Endothelial cell (in vitro differentiated cells): ENCODE data around the gene KMT5C. TPM values are rescaled to one million over a fixed set of nuclear protein-coding genes. Genes with fewer than 3 reads are reported as not detected.
A peak's percentile ranks its signal among the peaks of the same experiment; 100 is the strongest.

Experiments used
- DNase-seq: peaks from one replicate; pipeline ENCODE4 v3.0.0; 2021; ENCODE audit warnings: low spot score
- H3K27ac Mint-ChIP-seq: one replicate; pipeline ENCODE4 v1.8.0; 2021; ENCODE audit warnings: mixed read lengths, inconsistent platforms; ENCODE audit not compliant: unreplicated experiment
- H3K27me3 Mint-ChIP-seq: one replicate; pipeline ENCODE4 v1.8.0; 2021; ENCODE audit warnings: mild to moderate bottlenecking, moderate library complexity, mixed read lengths, inconsistent platforms; ENCODE audit not compliant: unreplicated experiment
- H3K36me3 Mint-ChIP-seq: one replicate; pipeline ENCODE4 v1.8.0; 2021; ENCODE audit warnings: mild to moderate bottlenecking, low read depth, mixed read lengths, inconsistent platforms; ENCODE audit not compliant: unreplicated experiment
- H3K4me1 Mint-ChIP-seq: one replicate; pipeline ENCODE4 v1.8.0; 2021; ENCODE audit warnings: mild to moderate bottlenecking, mixed read lengths, inconsistent platforms; ENCODE audit not compliant: unreplicated experiment
- H3K4me3 Mint-ChIP-seq: one replicate; pipeline ENCODE4 v1.8.0; 2021; ENCODE audit warnings: mild to moderate bottlenecking, mixed read lengths, inconsistent platforms; ENCODE audit not compliant: unreplicated experiment
- H3K9me3 Mint-ChIP-seq: one replicate; pipeline ENCODE4 v1.8.0; 2021; ENCODE audit warnings: mixed read lengths, inconsistent platforms; ENCODE audit not compliant: unreplicated experiment
- CTCF ChIP-seq: fragments of 200-600 bp; sonication (generic); IDR thresholded peaks from one replicate; pipeline ENCODE4 v1.5.0; 2021; ENCODE audit warnings: antibody characterized with exemption; ENCODE audit not compliant: unreplicated experiment
- total RNA-seq: library from RNA; stranded (reverse); fragmentation: NEBNext Ultra II Directional; extraction: Animal tissue kit (Norgen Biotek cat#: 25700); gene quantifications from one replicate; pipeline ENCODE4 v1.2.1, GENCODE V29; 2021; ENCODE audit not compliant: unreplicated experiment

The KMT5C gene
- total RNA-seq, 1 donor from 2014 or later = 18.4 TPM

- Mint-ChIP-seq H3K4me1 (peaks cover 9% of the 10 kb centered on the region), H3K36me3 (peaks cover 32% of the 10 kb centered on the region)
Observed at GRCh38 chr19:55305491-55305890, 34.2 kb upstream of the KMT5C start.

GRCh38 chr19:55305983-55306562, 33.6 kb upstream of the KMT5C start:
- peak; percentile 32 for DNase-seq
- Mint-ChIP-seq H3K27me3 (peaks cover 15% of the 10 kb centered on the region), H3K36me3 (peaks cover 32% of the 10 kb centered on the region), H3K4me3 (peak overlapping the region; percentile 69), H3K4me1 (peaks cover 9% of the 10 kb centered on the region), H3K27ac (peak overlapping the region; percentile 87), H3K9me3 (no peaks in the 10 kb centered on the region)
- no peak for TF ChIP-seq CTCF

More at GRCh38 chr19:55305491-55305890, 34.2 kb upstream of the KMT5C start:
- H3K27ac Mint-ChIP-seq = peak overlapping the region; percentile 87
- peaks cover 15% of the 10 kb centered on the region for H3K27me3 Mint-ChIP-seq
- peak; percentile 60 for DNase-seq
- no peaks in the 10 kb centered on the region for H3K9me3 Mint-ChIP-seq
- H3K4me3 Mint-ChIP-seq = no peak overlapping the region
- TF ChIP-seq CTCF = no peak

- Mint-ChIP-seq H3K4me3 (peak overlapping the region; percentile 76), H3K4me1 (peaks cover 9% of the 10 kb centered on the region), H3K27ac (peak overlapping the region; percentile 12), H3K9me3 (no peaks in the 10 kb centered on the region), H3K36me3 (peaks cover 32% of the 10 kb centered on the region), H3K27me3 (peaks cover 15% of the 10 kb centered on the region)
- DNase-seq = no peak
- TF ChIP-seq CTCF = no peak
Observed at GRCh38 chr19:55306712-55307111, 33.0 kb upstream of the KMT5C start.

GRCh38 chr19:55308281-55308680, 31.4 kb upstream of the KMT5C start:
- H3K4me1 Mint-ChIP-seq = peaks cover 9% of the 10 kb centered on the region
- DNase-seq = no peak
- no peaks in the 10 kb centered on the region for H3K9me3 Mint-ChIP-seq
- no peak overlapping the region for H3K27ac Mint-ChIP-seq
- peak overlapping the region; percentile 49 for H3K4me3 Mint-ChIP-seq
- peaks cover 28% of the 10 kb centered on the region for H3K36me3 Mint-ChIP-seq
- TF ChIP-seq CTCF = no peak
- H3K27me3 Mint-ChIP-seq = peaks cover 14% of the 10 kb centered on the region

- no peak for DNase-seq
- H3K27me3 Mint-ChIP-seq = peaks cover 20% of the 10 kb centered on the region
- no peak for TF ChIP-seq CTCF
- no peaks in the 10 kb centered on the region for H3K9me3 Mint-ChIP-seq
- no peak overlapping the region for H3K27ac Mint-ChIP-seq
- peaks cover 19% of the 10 kb centered on the region for H3K36me3 Mint-ChIP-seq
- no peak overlapping the region for H3K4me3 Mint-ChIP-seq
- peaks cover 9% of the 10 kb centered on the region for H3K4me1 Mint-ChIP-seq
Observed at GRCh38 chr19:55309448-55309847, 30.2 kb upstream of the KMT5C start.
